Transverse colon (tissue), 4 donors: ENCODE measurements around the gene JAKMIP1. TPM values are rescaled to one million over a fixed set of nuclear protein-coding genes. Genes with fewer than 3 reads are reported as not detected.

Source experiments
- DNase-seq: peaks from one replicate; pipeline ENCODE4 v3.0.0-alpha.2; 2019
- H3K27ac ChIP-seq, 4 donors: fragments of 200-600 bp; sonication (generic); 2 replicates each; pipeline ENCODE4 v1.5.1; 2016 to 2018; ENCODE audit warnings: inconsistent platforms in 4 of 4
- H3K27me3 ChIP-seq: fragments of 200-600 bp; sonication (generic); 2 replicates; pipeline ENCODE4 v1.5.1; 2017; ENCODE audit warnings: inconsistent platforms
- H3K36me3 ChIP-seq, 4 donors: fragments of 200-600 bp; sonication (generic); 2 replicates each; pipeline ENCODE4 v1.5.1; 2017 to 2019; ENCODE audit warnings: inconsistent platforms in 4 of 4
- H3K4me1 ChIP-seq, 4 donors: fragments of 200-600 bp; sonication (generic); 2 replicates each; pipeline ENCODE4 v1.5.1; 2017 to 2020; ENCODE audit warnings: inconsistent platforms in 4 of 4
- H3K4me3 ChIP-seq, 4 donors: fragments of 200-600 bp; sonication (generic); 1 replicate in 1 of 4; 2 replicates in 3 of 4; pipeline versions ENCODE4 v1.5.1 to v1.6.1; 2017 to 2019; ENCODE audit warnings: inconsistent platforms in 4 of 4
- H3K9me3 ChIP-seq, 2 donors: fragments of 200-600 bp; sonication (generic); 2 replicates each; pipeline ENCODE4 v1.5.1; 2017 to 2019; ENCODE audit warnings: inconsistent platforms in 2 of 2
- EP300 ChIP-seq: sonication (generic); formaldehyde crosslinking; IDR thresholded peaks from one replicate; pipeline ENCODE4 v1.6.1; 2017; ENCODE audit warnings: antibody characterized with exemption, low read depth
- POLR2A ChIP-seq: fragments of 450-650 bp; IDR thresholded peaks from one replicate; pipeline ENCODE4 v1.6.1; 2016; ENCODE audit warnings: antibody characterized with exemption, mild to moderate bottlenecking, moderate library complexity
- POLR2AphosphoS5 ChIP-seq, 3 donors: sonication (generic); formaldehyde crosslinking; IDR thresholded peaks; one replicate each; pipeline ENCODE4 v1.6.1; 2016; ENCODE audit warnings: antibody characterized with exemption in 3 of 3
- WGBS, 2 donors: methylation state at CpG; one replicate each; pipeline ENCODE4 v1.1.5; 2018; ENCODE audit warnings: low coverage in 1 of 2; 5-methylcytosine and 5-hydroxymethylcytosine counted together
- in situ Hi-C, 4 donors: fragments of 200-750 bp; cut with MboI; loops; one replicate each; pipeline versions ENCODE4 v1.15.0 to v1.15.1; 2017; ENCODE audit warnings: low sequenced_read_pairs in 3 of 4, low pct_ligation_motif_present in 1 of 4, low pct_unique_long_range_greater_than_20kb in 1 of 4
- intact Hi-C: fragments of 100-400 bp; cut with DNase I; formaldehyde crosslinking; loops from one replicate; pipeline ENCODE4 v1.15.1; 2023; ENCODE audit warnings: low total_unique reads
- total RNA-seq, 4 donors: library from RNA; depleted of rRNA; stranded (reverse); fragments of >200 nt; gene quantifications; one replicate each; pipeline ENCODE4 v1.1.0, GENCODE V29; 2016
- TF ChIP-seq, protein P1 (sequence below), 5 experiments: fragments of 200-600 bp in 3 of 5; fragments of 450-650 bp in 2 of 5; sonication (generic) in 3 of 5; IDR thresholded peaks; 1 replicate in 2 of 5; 2 replicates in 3 of 5; pipeline ENCODE4 v1.5.1; 2016 to 2017; ENCODE audit warnings: antibody characterized with exemption in 5 of 5, inconsistent platforms in 3 of 5, mild to moderate bottlenecking in 2 of 5, moderate library complexity in 1 of 5

Gene JAKMIP1
- total RNA-seq, 4 donors from 2014 or later: 1.2 to 1.7 TPM; not detected in 2

DNA sequence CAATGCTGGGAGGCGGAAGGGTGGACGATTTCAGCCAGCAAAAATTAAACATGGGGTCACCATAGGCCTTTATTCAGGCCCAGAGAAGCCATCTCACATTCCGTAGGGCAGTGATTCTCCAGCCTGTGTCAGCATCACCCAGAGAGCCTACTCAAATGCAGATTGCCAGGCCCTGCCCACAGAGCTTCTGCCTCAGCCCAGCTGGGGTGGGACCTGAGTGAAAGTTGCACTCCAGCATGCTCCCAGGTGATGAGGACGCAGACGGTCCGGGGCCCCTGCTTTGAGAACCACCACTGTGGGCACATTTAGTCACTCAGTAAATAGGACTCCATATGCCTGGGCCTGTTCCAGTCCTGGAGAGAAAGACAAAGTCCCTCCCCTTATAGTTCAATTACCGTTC is 169.7 kb downstream of the JAKMIP1 start:
- 81% methylated on average over 7 of the region's 7 CpGs; no CpG with 5 or more reads in 1 of the 2 donors for WGBS, 2 donors
- Histone ChIP-seq H3K27me3 (no peaks in the 10 kb centered on the region), H3K4me3 (no peak overlapping the region), H3K27ac (no peak overlapping the region), H3K36me3 (no peaks in the 10 kb centered on the region), H3K9me3 (no peaks in the 10 kb centered on the region), H3K4me1 (no peaks in the 10 kb centered on the region)
- DNase-seq: no peak
- in situ Hi-C loops: no loop called here
- TF ChIP-seq EP300: no peak
- TF ChIP-seq, protein P1, sequence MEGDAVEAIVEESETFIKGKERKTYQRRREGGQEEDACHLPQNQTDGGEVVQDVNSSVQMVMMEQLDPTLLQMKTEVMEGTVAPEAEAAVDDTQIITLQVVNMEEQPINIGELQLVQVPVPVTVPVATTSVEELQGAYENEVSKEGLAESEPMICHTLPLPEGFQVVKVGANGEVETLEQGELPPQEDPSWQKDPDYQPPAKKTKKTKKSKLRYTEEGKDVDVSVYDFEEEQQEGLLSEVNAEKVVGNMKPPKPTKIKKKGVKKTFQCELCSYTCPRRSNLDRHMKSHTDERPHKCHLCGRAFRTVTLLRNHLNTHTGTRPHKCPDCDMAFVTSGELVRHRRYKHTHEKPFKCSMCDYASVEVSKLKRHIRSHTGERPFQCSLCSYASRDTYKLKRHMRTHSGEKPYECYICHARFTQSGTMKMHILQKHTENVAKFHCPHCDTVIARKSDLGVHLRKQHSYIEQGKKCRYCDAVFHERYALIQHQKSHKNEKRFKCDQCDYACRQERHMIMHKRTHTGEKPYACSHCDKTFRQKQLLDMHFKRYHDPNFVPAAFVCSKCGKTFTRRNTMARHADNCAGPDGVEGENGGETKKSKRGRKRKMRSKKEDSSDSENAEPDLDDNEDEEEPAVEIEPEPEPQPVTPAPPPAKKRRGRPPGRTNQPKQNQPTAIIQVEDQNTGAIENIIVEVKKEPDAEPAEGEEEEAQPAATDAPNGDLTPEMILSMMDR (IDR thresholded peaks at IDR 0.05): no peak
- TF ChIP-seq POLR2AphosphoS5 (IDR thresholded peaks at IDR 0.05): no peak
- TF ChIP-seq POLR2A: no peak
- intact Hi-C loops: no loop called here

DNA sequence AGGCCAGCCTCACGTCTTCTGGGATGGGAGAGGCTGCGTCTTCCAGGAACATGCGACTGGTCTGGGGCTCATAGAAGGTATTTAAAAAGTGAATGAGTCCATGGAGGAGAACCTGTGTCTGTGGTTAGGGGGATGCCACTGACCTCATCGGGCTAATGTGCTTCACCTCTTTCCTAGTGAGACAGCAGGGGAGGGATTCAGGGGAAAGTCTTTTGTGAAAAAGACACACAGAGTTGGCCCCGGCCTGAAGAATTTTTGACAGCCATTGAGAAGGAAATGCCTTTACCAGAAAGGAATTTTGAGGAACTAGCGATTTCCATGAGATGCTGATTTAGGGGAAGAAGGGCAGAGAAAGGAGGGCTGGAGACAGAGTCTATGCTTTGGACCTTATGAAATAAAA is 171.1 kb downstream of the JAKMIP1 start:
- no peaks in the 10 kb centered on the region for H3K9me3 ChIP-seq
- no peak for TF ChIP-seq EP300
- TF ChIP-seq, protein P1 (IDR thresholded peaks at IDR 0.05): no peak
- H3K4me3 ChIP-seq: no peak overlapping the region
- no peaks in the 10 kb centered on the region for H3K36me3 ChIP-seq
- 75 to 79% methylated on average over 5 to 6 of the region's 6 CpGs for WGBS, 2 donors
- no peak overlapping the region for H3K27ac ChIP-seq
- intact Hi-C loops: no loop called here
- in situ Hi-C loops: no loop called here
- no peaks in the 10 kb centered on the region for H3K4me1 ChIP-seq
- H3K27me3 ChIP-seq: no peaks in the 10 kb centered on the region
- no peak for DNase-seq

DNA sequence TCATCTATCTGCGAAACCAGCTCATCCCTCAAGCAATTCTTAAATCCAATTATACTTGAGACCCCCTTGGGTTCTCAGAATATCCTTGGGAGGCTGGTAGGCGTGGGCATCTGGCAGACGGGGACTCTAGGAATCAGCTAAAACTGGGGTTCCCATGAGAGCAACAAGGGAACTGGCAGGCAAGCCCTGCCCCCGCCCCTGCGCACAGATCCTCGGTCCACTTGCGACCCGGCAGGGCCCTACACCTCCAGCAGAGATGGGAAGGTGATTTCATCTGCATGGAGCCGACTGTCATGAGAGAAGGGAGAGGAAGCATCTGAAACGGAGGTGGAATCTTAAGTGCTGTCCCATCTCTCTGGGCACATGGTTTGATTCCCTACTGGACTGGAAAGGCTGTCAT is 172.2 kb downstream of the JAKMIP1 start:
- Histone ChIP-seq H3K27ac (no peak overlapping the region), H3K4me1 (no peaks in the 10 kb centered on the region), H3K9me3 (no peaks in the 10 kb centered on the region), H3K4me3 (no peak overlapping the region), H3K36me3 (no peaks in the 10 kb centered on the region), H3K27me3 (no peaks in the 10 kb centered on the region)
- WGBS, 2 donors: 60 to 82% methylated on average over 2 to 10 of the region's 10 CpGs
- DNase-seq: no peak
- TF ChIP-seq EP300 (no peak), POLR2AphosphoS5 (IDR thresholded peaks at IDR 0.05) (no peak), POLR2A (no peak)
- TF ChIP-seq, protein P1 (IDR thresholded peaks at IDR 0.05): no peak
- intact Hi-C loops: no loop called here
- in situ Hi-C loops: no loop called here

DNA sequence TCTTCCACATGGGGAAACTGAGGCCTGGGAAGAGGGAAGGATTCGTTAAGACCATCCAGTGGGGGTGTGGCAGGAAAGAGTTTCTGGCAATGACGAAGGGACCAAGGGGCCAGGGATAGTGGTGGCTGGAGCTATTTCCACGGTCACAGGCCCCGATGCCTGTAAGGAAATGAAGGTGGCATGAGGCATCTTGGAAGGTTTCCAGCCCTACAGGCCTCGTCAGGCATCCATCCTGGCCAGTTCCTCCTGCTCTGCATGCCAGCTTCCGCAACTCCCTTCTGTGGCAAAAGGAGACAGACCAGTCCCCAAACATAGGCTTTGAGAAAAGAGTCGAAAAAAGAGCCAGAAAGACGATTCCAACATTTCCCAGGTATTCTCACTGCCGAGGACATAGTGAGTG is 173.0 kb downstream of the JAKMIP1 start:
- no peak for TF ChIP-seq EP300
- Histone ChIP-seq H3K27me3 (no peaks in the 10 kb centered on the region), H3K4me3 (no peak overlapping the region), H3K4me1 (no peaks in the 10 kb centered on the region), H3K9me3 (no peaks in the 10 kb centered on the region), H3K27ac (no peak overlapping the region), H3K36me3 (no peaks in the 10 kb centered on the region)
- no peak for DNase-seq
- intact Hi-C loops: no loop called here
- in situ Hi-C loops: no loop called here
- 63 to 76% methylated on average over 8 to 9 of the region's 9 CpGs for WGBS, 2 donors

DNA sequence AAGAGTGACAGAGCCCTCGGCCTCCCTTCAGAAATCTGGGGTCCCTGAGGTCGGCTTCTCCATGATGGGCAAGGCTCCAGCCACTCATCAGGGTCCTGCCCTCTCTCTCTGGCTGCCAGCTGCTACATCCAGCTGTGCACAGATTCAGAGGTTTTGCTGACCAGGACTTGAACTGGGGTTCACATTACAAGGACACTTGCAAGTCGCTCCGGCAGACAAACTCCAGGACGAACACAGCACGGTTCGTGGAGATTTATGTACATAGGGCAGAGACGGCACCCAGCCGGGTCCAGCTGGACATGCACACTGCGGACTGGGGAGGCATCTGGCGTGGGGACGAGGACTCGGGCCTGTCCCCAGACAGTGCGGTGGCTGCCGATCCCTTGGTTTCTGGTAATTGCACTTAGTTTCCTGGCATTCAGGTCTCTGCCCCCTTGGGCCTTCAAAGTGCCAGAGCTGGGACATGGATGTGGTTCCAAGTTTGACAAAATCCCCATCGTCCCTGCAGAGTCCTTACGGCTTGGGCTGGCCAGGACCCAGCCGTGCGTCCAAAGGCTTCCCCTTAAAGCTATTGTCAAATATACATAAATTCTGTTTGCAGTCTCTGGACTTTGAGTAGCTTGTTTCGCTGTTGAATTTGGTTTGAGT is 175.9 kb downstream of the JAKMIP1 start:
- in situ Hi-C loops: no loop called here
- peaks cover under 1% of the 10 kb centered on the region for H3K27me3 ChIP-seq
- no peak for DNase-seq
- no peaks in the 10 kb centered on the region for H3K4me1 ChIP-seq
- no peak overlapping the region for H3K4me3 ChIP-seq
- intact Hi-C loops: no loop called here
- H3K27ac ChIP-seq: no peak overlapping the region
- no peaks in the 10 kb centered on the region for H3K9me3 ChIP-seq
- peak in 1 of 3 donors; percentile 7 for TF ChIP-seq POLR2AphosphoS5 (IDR thresholded peaks at IDR 0.05)
- TF ChIP-seq, protein P1 (IDR thresholded peaks at IDR 0.05): no peak
- 68 to 72% methylated on average over 4 to 20 of the region's 20 CpGs for WGBS, 2 donors
- no peaks in the 10 kb centered on the region for H3K36me3 ChIP-seq
